Jurkat, Clone E6-1 (cell line): ENCODE measurements around the gene EDA.

Source experiments
- DNase-seq: peaks from one replicate; pipeline ENCODE4 v3.0.0-alpha.2; 2011; ENCODE audit warnings: low read depth, low spot score
- H3K4me3 ChIP-seq: 2 replicates; pipeline ENCODE4 v1.5.1; 2011; ENCODE audit warnings: mild to moderate bottlenecking, low read length, control low read depth, moderate library complexity

Gene EDA

GRCh38 chrX:70009049-70009448 is 393.1 kb downstream of the EDA start:
- H3K4me3 ChIP-seq = no peak overlapping the region
- no peak for DNase-seq

GRCh38 chrX:70009970-70010369 is 394.1 kb downstream of the EDA start:
- H3K4me3 ChIP-seq = no peak overlapping the region
- no peak for DNase-seq

- H3K4me3 ChIP-seq = no peak overlapping the region
- DNase-seq = no peak
These were observed 396.8 kb downstream of the EDA start for GRCh38 chrX:70012756-70013155.

- DNase-seq = no peak
- H3K4me3 ChIP-seq = no peak overlapping the region
These were observed 397.8 kb downstream of the EDA start for GRCh38 chrX:70013466-70014381.

- no peak for DNase-seq
- no peak overlapping the region for H3K4me3 ChIP-seq
These were observed 400.6 kb downstream of the EDA start for GRCh38 chrX:70016513-70016912.

GRCh38 chrX:70022616-70023015 is 406.7 kb downstream of the EDA start:
- DNase-seq = no peak
- H3K4me3 ChIP-seq = no peak overlapping the region

- H3K4me3 ChIP-seq = no peak overlapping the region
- no peak for DNase-seq
These were observed 409.6 kb downstream of the EDA start for GRCh38 chrX:70025464-70025863.

GRCh38 chrX:70026112-70026850 is 410.4 kb downstream of the EDA start:
- no peak for DNase-seq
- H3K4me3 ChIP-seq = no peak overlapping the region

- DNase-seq = no peak
- H3K4me3 ChIP-seq = no peak overlapping the region
These were observed 410.9 kb downstream of the EDA start for GRCh38 chrX:70026851-70027200.

GRCh38 chrX:70029863-70030262 is 413.9 kb downstream of the EDA start:
- no peak for DNase-seq
- no peak overlapping the region for H3K4me3 ChIP-seq

- H3K4me3 ChIP-seq = no peak overlapping the region
- peak; percentile 37 for DNase-seq
These were observed 414.4 kb downstream of the EDA start for GRCh38 chrX:70030301-70030767.

- DNase-seq = no peak
- H3K4me3 ChIP-seq = no peak overlapping the region
These were observed 416.9 kb downstream of the EDA start for GRCh38 chrX:70032792-70033191.

- no peak overlapping the region for H3K4me3 ChIP-seq
- DNase-seq = peak; percentile 25
These were observed 417.6 kb downstream of the EDA start for GRCh38 chrX:70033348-70034051.

- DNase-seq = no peak
These were observed 418.7 kb downstream of the EDA start for GRCh38 chrX:70034646-70035045.

GRCh38 chrX:70038515-70038914 is 422.6 kb downstream of the EDA start:
- no peak for DNase-seq
- no peak overlapping the region for H3K4me3 ChIP-seq

More at GRCh38 chrX:70034646-70035045, 418.7 kb downstream of the EDA start:
- no peak overlapping the region for H3K4me3 ChIP-seq

GRCh38 chrX:70038951-70039350 is 423.0 kb downstream of the EDA start:
- H3K4me3 ChIP-seq = no peak overlapping the region
- DNase-seq = no peak

- DNase-seq = no peak
- no peak overlapping the region for H3K4me3 ChIP-seq
These were observed 423.8 kb downstream of the EDA start for GRCh38 chrX:70039758-70040157.

GRCh38 chrX:70041993-70042392 is 426.1 kb downstream of the EDA start:
- DNase-seq = no peak
- H3K4me3 ChIP-seq = no peak overlapping the region

- H3K4me3 ChIP-seq = no peak overlapping the region
- no peak for DNase-seq
These were observed 426.8 kb downstream of the EDA start for GRCh38 chrX:70042399-70043371.
